HG03135 (cell line): ENCODE results near the gene SPART.
"Not testable (repeated sequence)": the region's sequence is repeated elsewhere in the genome, so short reads cannot be mapped to it uniquely, and the experiment has no call there.

Experiments
- ATAC-seq: cut with Tn5 transposase; IDR thresholded peaks from one replicate; pipeline ENCODE4 v1.9.1; 2021; ENCODE audit warnings: mild to moderate bottlenecking, moderate library complexity; ENCODE audit not compliant: unreplicated experiment

The SPART gene

DNA sequence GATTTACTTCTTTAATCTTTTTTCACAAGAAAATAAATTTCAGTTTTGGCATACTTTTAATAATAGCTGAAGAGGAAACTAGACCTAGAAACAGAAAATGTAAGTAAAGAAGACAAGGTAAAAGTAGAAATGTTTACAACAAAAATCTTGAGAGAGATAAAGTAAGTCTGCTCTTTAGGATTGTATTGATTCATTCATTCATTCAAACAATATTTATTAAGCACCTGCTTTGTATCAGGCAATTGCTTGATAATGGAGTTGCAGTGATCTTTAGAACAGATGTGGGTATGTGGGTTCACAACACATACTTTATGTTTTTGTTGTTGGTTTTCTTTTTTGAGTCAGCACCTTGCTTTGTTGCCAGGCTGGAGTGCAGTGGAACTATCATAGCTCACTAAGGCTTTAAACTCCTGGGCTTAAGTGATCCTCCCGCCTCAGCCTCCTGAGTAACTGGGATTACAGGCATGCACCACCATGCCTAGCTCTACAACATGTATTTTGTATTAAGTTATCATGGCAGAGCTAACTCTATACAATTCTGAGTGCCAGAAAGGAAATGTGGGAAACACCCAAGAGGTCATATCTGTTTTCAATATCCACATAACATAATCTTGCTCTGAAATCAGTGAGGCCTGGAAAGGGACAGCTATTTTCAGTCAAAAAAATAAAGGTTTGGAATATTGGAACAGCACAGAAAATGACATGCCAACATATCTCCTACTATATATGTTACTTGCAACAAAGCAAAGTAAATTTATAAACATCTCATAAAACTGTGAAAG lies 8.8 kb upstream of the SPART start:
- no peak for ATAC-seq

DNA sequence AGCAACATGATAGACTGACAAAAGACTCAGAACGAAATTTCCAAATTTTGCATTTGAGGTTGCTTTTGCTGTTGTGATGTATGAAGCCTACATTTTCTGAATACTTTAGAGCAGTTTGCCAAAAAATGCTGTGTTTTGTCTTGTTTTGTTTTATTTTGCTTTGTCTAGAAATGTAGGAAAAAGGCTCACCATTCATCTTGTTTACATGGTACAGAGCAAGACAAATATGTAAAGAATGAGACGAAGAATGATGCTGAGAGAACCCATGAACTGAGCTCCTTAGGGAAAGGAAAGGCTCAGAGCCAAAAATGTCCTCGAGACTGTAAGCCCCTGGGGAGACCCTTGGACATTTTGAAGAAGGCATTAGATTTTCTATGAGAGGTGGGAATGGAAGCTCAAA lies 6.8 kb upstream of the SPART start:
- ATAC-seq: no peak

DNA sequence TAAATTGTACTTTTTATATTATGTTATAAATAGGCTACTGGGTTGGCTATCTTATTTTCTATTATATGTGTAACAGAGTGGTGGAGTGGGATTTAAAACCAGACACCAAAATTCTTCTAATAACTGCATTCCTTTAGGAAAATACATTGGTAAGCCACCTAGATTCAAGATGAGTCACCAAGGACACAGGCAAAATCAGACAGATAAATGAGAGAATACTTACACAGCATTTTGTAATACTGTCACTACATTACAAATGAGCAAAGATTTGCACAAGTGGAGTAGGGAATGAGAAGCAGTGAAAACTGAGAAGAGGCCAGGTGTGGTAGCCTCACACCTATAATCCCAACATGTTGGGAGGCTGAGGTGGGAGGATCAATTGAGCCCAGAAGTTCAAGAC lies 6.2 kb upstream of the SPART start:
- ATAC-seq: no peak

GRCh38 chr13:36347531-36348210 lies 1.5 kb upstream of the SPART start:
- no peak for ATAC-seq

DNA sequence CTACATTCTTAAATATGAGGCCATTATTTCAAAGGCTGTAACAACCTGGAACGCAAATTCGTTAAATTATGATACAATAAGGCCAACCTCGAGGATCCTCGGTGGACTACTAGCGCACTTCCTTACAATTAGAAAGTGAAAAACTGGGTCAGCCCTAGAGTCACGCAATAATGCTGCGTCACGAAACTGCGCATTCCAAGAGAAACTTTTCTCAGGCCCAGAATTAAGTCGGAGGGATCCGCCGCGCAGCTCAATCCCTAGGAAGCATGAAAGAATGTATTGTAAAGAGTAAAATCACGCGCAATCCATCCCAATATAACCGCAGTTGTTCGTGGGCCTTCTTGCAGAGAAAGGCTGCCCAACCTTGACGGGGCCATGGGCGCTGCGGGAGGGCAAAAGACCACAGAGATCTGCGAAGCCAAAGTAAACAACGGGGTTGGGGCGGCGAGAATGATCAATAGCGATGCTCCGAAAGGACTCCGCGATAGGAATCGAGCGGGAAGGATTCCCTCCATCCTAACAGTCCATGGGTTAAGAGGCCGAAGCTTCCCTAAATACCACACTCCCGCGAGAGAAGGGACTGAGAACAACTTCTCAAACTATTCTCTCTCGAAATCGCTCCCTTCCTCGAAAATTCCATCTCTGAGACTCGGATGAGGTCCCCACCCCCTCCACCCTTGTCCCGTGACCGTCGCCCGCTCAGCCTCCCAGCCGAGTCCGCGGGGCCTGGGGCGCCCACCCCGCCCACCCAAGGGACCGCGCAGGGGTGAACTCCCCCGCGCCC lies 564 bp downstream of the SPART start:
- no peak for ATAC-seq

GRCh38 chr13:36344886-36345437 lies 1.2 kb downstream of the SPART start:
- ATAC-seq: no peak

DNA sequence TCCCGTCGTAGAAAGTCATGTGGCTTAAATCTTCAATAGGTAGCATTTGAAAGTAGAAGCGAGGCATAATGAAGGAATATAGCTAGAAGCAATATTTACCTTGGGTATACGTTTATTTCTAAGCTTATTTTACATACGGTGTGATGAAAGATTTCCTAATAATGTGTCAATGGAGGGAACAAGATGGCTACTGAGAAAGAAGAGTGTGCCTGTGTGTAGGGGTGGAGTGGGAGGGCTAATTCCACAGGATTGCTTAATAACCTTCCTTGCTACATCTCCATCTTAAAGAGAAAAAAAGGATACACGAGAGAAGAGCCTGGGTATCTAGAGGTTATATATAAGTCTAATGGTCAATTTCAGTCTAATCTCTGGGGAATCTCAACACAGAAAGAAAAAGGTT lies 2.0 kb downstream of the SPART start:
- no peak for ATAC-seq

DNA sequence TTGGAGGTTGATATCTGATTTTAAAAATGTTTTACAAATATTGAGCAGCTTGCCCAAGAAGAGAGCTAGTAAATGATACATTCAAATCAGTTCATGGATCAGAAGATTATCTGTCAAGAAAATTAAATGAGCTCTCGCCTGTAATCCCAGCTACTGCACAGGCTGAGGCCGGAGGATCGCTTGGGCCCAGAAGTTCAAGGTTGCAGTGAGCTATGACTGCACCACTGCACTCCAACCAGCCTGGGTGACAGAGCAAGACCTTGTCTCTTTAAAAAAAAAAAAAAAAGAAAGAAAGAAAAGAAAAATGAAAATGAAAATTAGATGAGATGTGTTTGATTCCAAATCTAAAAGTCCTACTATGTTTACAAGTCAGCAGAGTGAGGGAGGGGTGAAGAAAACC lies 2.4 kb downstream of the SPART start:
- no peak for ATAC-seq

DNA sequence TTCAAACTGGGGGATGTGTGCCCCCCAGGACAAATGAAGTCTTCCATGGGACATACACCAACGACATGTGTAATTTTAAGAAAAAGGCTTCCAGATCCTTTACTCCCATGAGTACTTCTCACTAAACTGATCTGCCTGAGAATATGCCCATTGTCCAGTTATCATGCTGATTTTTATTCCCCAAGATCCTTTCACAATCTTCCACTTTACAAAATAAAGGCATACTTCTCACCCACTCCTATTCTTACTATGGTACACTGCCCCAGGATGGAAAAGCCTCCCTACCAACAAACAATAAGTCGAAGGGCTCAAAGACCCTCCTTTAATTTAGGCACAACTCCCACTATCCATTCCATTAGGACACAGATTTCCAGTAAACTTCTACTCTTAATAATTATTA lies 3.5 kb downstream of the SPART start:
- no peak for ATAC-seq

GRCh38 chr13:36341718-36342117 lies 4.5 kb downstream of the SPART start:
- ATAC-seq: no peak

DNA sequence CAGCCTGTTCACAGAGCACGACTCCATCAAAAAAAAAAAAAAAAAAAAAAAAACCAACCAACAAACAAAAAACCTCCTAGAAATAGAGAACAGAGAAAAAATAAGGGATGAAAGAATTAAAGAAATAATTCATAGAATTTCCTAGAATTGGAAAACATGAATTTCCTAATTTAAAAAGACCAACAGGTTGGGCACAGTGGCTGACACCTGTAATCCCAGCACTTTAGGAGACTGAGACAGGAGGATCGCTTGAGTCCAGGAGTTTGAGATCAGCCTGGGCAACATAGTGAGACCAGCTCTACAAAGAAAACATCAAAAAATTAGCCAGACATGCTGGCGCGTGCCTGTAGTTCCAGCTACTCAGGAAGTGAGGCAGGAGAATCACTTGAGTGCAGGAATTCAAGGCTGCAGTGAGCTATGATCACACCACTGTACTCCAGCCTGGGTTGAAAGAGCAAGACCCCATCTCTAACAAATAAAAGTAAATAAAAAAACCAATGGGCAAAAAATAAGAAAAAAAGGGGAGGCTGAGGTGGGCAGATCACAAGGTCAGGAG lies 6.5 kb downstream of the SPART start:
- ATAC-seq: no peak

DNA sequence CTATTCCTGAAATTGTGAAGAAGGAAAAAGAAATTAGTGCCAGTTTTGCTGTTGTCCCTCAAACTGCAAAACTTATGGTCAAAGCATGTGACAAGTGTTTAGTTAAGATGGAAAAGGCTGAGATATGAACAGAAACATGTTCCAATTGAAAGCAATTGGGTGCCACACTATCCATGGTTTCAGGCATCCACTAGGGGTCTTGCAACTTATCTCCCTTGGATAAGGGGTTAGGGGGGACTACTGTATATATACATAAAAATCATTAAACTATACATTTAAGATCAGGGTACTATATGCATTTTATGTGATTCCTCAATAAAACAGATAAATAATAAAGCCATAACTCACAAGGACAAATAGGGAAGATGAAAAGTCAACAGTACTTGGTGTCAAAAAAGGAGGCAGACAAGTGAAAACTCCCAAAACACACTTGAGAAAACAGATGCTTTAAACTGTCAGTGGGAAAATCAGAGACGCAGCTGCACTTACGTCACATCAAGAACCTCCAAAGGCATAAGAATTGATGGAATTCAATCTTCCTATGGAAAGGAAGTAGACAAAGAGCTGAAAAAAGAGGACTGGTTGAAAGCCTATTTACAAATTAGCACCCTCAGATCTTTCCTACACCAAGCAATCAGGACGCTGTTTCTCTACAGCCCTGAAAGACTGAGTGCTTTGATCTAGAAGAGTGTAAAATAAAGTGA lies 8.1 kb downstream of the SPART start:
- ATAC-seq: no peak

DNA sequence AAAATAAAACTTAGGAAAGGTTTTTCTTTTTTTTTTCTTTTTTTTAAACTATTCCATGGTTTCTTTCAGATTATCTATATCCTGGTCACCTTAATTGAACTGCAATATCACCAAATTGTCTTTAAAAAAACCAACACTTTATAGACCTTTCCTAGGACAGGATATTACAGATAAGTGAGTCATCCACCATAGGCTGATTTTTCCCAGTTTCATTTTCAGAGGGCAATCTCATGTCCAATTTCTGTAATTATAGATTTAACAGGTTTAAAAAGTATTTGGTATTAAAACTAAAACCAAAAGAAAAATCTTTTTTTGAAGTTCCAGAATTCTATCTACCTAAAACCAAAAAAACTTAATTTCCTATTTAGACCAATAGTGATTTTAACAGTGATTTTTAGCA lies 13.2 kb downstream of the SPART start:
- ATAC-seq: no peak

DNA sequence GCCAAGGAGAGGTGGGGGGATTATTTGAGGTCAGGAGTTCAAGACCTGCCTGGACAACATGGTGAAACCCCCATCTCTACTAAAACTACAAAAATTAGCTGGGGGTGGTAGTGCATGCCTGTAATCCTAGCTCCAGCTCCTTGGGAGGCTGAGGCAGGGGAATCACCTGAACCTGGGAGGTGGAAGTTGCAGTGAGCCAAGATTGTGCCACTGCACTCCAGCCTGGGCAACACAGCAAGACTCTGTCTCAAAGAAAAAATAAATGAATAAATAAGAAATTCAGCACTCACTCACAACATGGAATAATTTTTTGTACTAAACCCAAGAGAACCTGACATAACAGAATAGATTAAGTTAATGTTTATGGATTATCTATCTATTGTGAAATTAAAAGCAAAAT lies 13.9 kb downstream of the SPART start:
- not testable (repeated sequence) for ATAC-seq

- ATAC-seq: no peak
Observed at GRCh38 chr13:36331280-36331679, 14.9 kb downstream of the SPART start.

GRCh38 chr13:36329361-36329760 lies 16.8 kb downstream of the SPART start:
- ATAC-seq: no peak

DNA sequence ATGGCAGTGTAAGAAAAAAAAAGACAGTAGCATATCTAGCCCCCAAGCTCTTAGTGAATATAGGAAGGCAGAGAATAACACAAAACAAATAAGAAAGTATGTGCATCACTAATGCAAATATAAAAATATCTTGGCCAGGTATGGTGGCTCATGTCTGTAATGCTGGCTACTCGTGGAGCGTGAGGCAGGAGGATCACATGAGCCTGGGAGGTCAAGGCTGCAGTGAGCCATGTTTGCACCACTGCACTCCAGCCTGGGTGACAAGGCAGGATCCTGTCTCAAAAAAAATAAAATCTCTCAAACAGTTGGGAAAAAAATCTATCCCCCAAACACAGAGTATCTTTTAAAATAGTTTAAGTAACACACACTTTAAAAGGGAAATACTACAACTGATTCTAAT lies 17.4 kb downstream of the SPART start:
- ATAC-seq: no peak

DNA sequence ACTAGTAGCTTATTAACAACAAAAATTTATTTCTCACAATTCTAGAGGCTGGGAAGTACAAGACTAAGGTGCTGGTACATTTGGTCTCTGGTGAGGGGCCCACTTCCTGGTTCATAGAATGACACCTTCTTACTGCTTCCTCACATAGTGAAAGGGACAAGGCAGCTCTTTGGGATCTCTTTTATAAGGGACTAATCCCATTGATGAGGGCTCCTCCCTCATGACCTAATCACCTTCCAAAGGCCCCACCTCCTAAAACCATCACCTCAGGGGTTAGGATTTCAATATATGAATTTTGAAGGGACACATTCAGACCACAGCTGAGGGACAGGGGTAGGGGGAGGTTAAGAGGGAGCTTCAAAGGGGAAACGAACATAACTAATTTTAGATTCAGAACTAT lies 20.3 kb downstream of the SPART start:
- ATAC-seq: no peak

DNA sequence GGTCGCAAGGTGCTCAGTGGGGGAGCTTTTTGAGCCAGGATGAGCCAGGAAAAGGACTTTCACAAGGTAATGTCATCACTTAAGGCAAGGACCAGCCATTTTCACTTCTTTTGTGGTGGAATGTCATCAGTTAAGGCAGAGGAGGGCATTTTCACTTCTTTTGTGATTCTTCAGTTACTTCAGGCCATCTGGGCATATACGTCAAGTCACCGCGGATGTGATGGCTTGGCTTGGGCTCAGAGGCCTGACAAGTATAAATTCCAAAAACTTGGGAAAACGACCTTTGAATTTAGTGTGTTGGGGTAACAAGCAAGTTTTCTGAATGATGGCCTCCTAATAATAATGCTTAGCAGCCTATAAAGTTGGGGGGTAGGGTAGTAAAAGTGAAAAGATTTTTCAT lies 21.3 kb downstream of the SPART start:
- not testable (repeated sequence) for ATAC-seq

GRCh38 chr13:36323951-36324566 lies 22.1 kb downstream of the SPART start:
- no peak for ATAC-seq
